ENCODE results near the gene LEAP2. TPM values are rescaled to one million over a fixed set of nuclear protein-coding genes. Genes with fewer than 3 reads are reported as not detected.
A peak's percentile ranks its signal among the peaks of the same experiment; 100 is the strongest.

Gene LEAP2
- total RNA-seq, 4 donors from 2014 or later, result 0.20 to 5.9 (median 5.1) TPM

- Histone ChIP-seq H3K27me3 (no peaks in the 10 kb centered on the region), H3K27ac (peak overlapping the region in 1 of 4 donors; percentile 2), H3K9me3 (no peaks in the 10 kb centered on the region), H3K36me3 (peaks cover 0 to 74% (median 26%) of the 10 kb centered on the region in 4 donors), H3K4me1 (peaks cover 0 to 10% (median 3%) of the 10 kb centered on the region in 4 donors), H3K4me3 (no peak overlapping the region)
- in situ Hi-C loops (cut with MboI; ENCODE audit: low pct_ligation_motif_present in 1 of 4, low pct_unique_long_range_greater_than_20kb in 1 of 4, low sequenced_read_pairs in 3 of 4) (loop anchor here in 1 of 4 donors (10.0 kb wide), 1 partner anchor 49 kb away; the partner anchor contains the start of gene SHROOM1), intact Hi-C loops (cut with DNase I; ENCODE audit: low total_unique reads) (no loop called here)
- WGBS, 2 donors (ENCODE audit: low coverage in 1 of 2), result 21 to 28% methylated on average over 2 of the region's 2 CpGs
- TF ChIP-seq POLR2A (IDR thresholded peaks at IDR 0.05) (no peak), POLR2AphosphoS5 (IDR thresholded peaks at IDR 0.05) (peak in 1 of 3 donors; percentile 6), CTCF (IDR thresholded peaks at IDR 0.05) (peak; percentile 56 to 79 (median 60)), EP300 (IDR thresholded peaks at IDR 0.05; ENCODE audit: low read depth) (no peak)
- peak; percentile 51 for DNase-seq
Measured at GRCh38 chr5:132883261-132883834, 9.9 kb downstream of the LEAP2 start.

GRCh38 chr5:132884548-132884947 is 11.1 kb downstream of the LEAP2 start:
- intact Hi-C loops (cut with DNase I; ENCODE audit: low total_unique reads) (no loop called here), in situ Hi-C loops (cut with MboI; ENCODE audit: low pct_ligation_motif_present in 1 of 4, low pct_unique_long_range_greater_than_20kb in 1 of 4, low sequenced_read_pairs in 3 of 4) (loop anchor here in 1 of 4 donors (10.0 kb wide), 1 partner anchor 50 kb away; the partner anchor contains the start of gene SHROOM1)
- H3K27ac ChIP-seq, result no peak overlapping the region

GRCh38 chr5:132886064-132886823 is 12.8 kb downstream of the LEAP2 start:
- H3K9me3 ChIP-seq, result no peaks in the 10 kb centered on the region
- 65 to 75% methylated on average over 9 to 11 of the region's 11 CpGs for WGBS, 2 donors (ENCODE audit: low coverage in 1 of 2)
- H3K36me3 ChIP-seq, result peaks cover 0 to 86% (median 25%) of the 10 kb centered on the region in 4 donors
- TF ChIP-seq EP300 (IDR thresholded peaks at IDR 0.05; ENCODE audit: low read depth) (no peak), CTCF (IDR thresholded peaks at IDR 0.05) (no peak), POLR2AphosphoS5 (IDR thresholded peaks at IDR 0.05) (no peak), POLR2A (IDR thresholded peaks at IDR 0.05) (no peak)
- intact Hi-C loops (cut with DNase I; ENCODE audit: low total_unique reads) (no loop called here), in situ Hi-C loops (cut with MboI; ENCODE audit: low pct_ligation_motif_present in 1 of 4, low pct_unique_long_range_greater_than_20kb in 1 of 4, low sequenced_read_pairs in 3 of 4) (loop anchor here in 1 of 4 donors (10.0 kb wide), 1 partner anchor 51 kb away; the partner anchor contains the start of gene SHROOM1)
- H3K4me1 ChIP-seq, result peaks cover 0 to 7% (median 3%) of the 10 kb centered on the region in 4 donors
- no peak overlapping the region for H3K27ac ChIP-seq
- H3K27me3 ChIP-seq, result no peaks in the 10 kb centered on the region
- no peak overlapping the region for H3K4me3 ChIP-seq
- no peak for DNase-seq

More at GRCh38 chr5:132884548-132884947, 11.1 kb downstream of the LEAP2 start:
- Histone ChIP-seq H3K9me3 (no peaks in the 10 kb centered on the region), H3K4me3 (no peak overlapping the region), H3K4me1 (peaks cover 0 to 7% (median 3%) of the 10 kb centered on the region in 4 donors), H3K36me3 (peaks cover 0 to 86% (median 28%) of the 10 kb centered on the region in 4 donors), H3K27me3 (no peaks in the 10 kb centered on the region)
- 47 to 66% methylated on average over 2 of the region's 2 CpGs for WGBS, 2 donors (ENCODE audit: low coverage in 1 of 2)
- no peak for DNase-seq
- TF ChIP-seq CTCF (IDR thresholded peaks at IDR 0.05) (no peak), EP300 (IDR thresholded peaks at IDR 0.05; ENCODE audit: low read depth) (no peak), POLR2A (IDR thresholded peaks at IDR 0.05) (no peak), POLR2AphosphoS5 (IDR thresholded peaks at IDR 0.05) (no peak)

GRCh38 chr5:132887283-132887682 is 13.8 kb downstream of the LEAP2 start:
- Histone ChIP-seq H3K27ac (peak overlapping the region in 1 of 4 donors; percentile 2), H3K4me3 (no peak overlapping the region), H3K27me3 (no peaks in the 10 kb centered on the region), H3K9me3 (no peaks in the 10 kb centered on the region), H3K36me3 (peaks cover 0 to 86% (median 25%) of the 10 kb centered on the region in 4 donors), H3K4me1 (peaks cover 0 to 7% (median 3%) of the 10 kb centered on the region in 4 donors)
- no peak for DNase-seq
- in situ Hi-C loops (cut with MboI; ENCODE audit: low pct_ligation_motif_present in 1 of 4, low pct_unique_long_range_greater_than_20kb in 1 of 4, low sequenced_read_pairs in 3 of 4), result loop anchor here in 1 of 4 donors (10.0 kb wide), 1 partner anchor 52 kb away; the partner anchor contains the start of gene SHROOM1
- WGBS, 2 donors (ENCODE audit: low coverage in 1 of 2), result 17 to 21% methylated on average over 1 of the region's 1 CpG
- intact Hi-C loops (cut with DNase I; ENCODE audit: low total_unique reads), result no loop called here
- no peak for TF ChIP-seq CTCF (IDR thresholded peaks at IDR 0.05)
- TF ChIP-seq EP300 (IDR thresholded peaks at IDR 0.05; ENCODE audit: low read depth), result no peak
- TF ChIP-seq POLR2AphosphoS5 (IDR thresholded peaks at IDR 0.05), result no peak
- no peak for TF ChIP-seq POLR2A (IDR thresholded peaks at IDR 0.05)
